ENCODE data around the gene MICU2. TPM values are rescaled to one million over a fixed set of nuclear protein-coding genes. Genes with fewer than 3 reads are reported as not detected.

MICU2 gene
- total and polyA plus RNA-seq, 10 of the 15 experiments (the other 5 are each of a cell fraction or from before 2014, with no cell fraction given), result 17.7 to 56.6 (median 43.8) TPM

- TF ChIP-seq, protein P1, sequence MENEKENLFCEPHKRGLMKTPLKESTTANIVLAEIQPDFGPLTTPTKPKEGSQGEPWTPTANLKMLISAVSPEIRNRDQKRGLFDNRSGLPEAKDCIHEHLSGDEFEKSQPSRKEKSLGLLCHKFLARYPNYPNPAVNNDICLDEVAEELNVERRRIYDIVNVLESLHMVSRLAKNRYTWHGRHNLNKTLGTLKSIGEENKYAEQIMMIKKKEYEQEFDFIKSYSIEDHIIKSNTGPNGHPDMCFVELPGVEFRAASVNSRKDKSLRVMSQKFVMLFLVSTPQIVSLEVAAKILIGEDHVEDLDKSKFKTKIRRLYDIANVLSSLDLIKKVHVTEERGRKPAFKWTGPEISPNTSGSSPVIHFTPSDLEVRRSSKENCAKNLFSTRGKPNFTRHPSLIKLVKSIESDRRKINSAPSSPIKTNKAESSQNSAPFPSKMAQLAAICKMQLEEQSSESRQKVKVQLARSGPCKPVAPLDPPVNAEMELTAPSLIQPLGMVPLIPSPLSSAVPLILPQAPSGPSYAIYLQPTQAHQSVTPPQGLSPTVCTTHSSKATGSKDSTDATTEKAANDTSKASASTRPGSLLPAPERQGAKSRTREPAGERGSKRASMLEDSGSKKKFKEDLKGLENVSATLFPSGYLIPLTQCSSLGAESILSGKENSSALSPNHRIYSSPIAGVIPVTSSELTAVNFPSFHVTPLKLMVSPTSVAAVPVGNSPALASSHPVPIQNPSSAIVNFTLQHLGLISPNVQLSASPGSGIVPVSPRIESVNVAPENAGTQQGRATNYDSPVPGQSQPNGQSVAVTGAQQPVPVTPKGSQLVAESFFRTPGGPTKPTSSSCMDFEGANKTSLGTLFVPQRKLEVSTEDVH (IDR thresholded peaks at IDR 0.05; ENCODE audit: low read depth, partially characterized antibody), result no peak
- TF ChIP-seq MTA2 (IDR thresholded peaks at IDR 0.05; ENCODE audit: low read depth), result no peak
- TF ChIP-seq USF2 (IDR thresholded peaks at IDR 0.05; ENCODE audit: borderline replicate concordance, low read depth, low read length), result no peak
- TF ChIP-seq RELA (IDR thresholded peaks at IDR 0.05; ENCODE audit: borderline replicate concordance, partially characterized antibody), result no peak
- TF ChIP-seq BCL11A (IDR thresholded peaks at IDR 0.05; ENCODE audit: low read depth, low read length), result no peak
- no peak for TF ChIP-seq IRF3 (IDR thresholded peaks at IDR 0.05)
- no peak for TF ChIP-seq STAT1 (conservative IDR thresholded peaks at IDR 0.05)
- no peak for TF ChIP-seq PBX3 (IDR thresholded peaks at IDR 0.05; ENCODE audit: insufficient replicate concordance, low read depth, low read length)
Observed at GRCh38 chr13:21541271-21541670, 62.7 kb downstream of the MICU2 start (continued).

Data from GM12878 (cell line).